WTC11 (cell line): ENCODE measurements around the gene RAMP3.

ENCODE experiments used
- CTCF ChIP-seq: fragments of 200-600 bp; IDR thresholded peaks from 2 replicates; pipeline ENCODE4 v1.8.0; 2022; ENCODE audit warnings: antibody characterized with exemption
- IRF1 ChIP-seq: sonication (generic); formaldehyde crosslinking; IDR thresholded peaks from 2 replicates; pipeline ENCODE4 v1.8.0; 2023; ENCODE audit warnings: missing genetic modification reagents

DNA sequence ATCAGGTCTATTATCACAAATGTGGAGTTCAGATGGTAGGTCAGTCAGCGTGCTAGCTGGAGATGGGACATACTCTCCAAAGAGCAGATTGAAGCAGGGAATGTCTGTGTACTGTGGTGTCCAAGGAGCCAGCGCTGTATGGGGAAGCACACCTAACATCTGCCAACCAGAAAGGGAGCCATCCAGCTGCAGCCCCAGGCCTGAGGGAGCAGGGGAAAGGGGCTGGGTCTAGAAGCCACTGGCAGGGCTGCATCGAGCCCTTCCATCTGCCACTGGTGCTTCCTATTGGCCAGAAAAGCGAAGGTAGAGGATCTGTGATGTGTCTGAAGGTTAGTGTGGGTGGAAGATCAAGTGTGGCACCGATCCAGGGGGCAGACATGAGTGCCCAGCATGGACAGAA lies 8.0 kb upstream of the RAMP3 start:
- TF ChIP-seq CTCF, result no peak
- TF ChIP-seq IRF1 (CRISPR knock-in tag), result no peak
